SW 1271 (cell line): Measurements from ENCODE around the gene TUBAL3.
"Not testable (repeated sequence)": the region's sequence is repeated elsewhere in the genome, so short reads cannot be mapped to it uniquely, and the experiment has no call there.

Source experiments
- DNase-seq, 2 experiments: peaks; one replicate each; lab custom pipeline; 2025; lab: John Stamatoyannopoulos, UW

TUBAL3 gene

GRCh38 chr10:5423771-5424170 lies 19.1 kb upstream of the TUBAL3 start:
- no peak for DNase-seq

DNA sequence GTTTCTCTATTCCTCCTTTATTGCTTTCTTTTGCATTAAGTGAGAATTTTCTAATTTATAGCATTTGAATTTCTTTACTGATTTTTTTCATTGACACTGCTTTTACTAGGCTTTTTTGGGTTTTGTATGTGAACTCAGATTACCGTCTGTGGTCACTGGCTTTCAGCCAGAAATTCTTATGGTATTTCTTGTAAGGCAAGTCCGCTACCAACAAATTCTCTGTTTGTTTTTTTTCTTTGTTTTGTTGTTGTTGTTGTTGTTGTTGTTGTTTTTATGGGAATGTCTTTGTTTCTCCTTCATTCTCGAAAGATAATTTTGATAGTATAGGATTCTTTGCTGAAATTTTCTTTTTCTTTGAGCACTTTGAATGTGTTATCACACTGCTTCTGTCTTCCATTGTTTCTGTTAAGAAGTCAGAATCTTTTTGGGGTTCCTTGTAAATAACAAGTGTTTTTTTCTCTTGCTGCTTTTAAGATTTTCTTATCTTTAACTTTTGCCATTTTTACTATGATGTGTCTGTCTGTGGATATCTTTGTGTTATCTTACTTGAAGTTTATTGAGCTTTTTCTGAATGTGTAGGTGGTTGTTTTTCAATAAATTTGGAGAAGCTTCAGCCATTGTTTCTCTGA lies 15.0 kb upstream of the TUBAL3 start:
- DNase-seq: no peak

DNA sequence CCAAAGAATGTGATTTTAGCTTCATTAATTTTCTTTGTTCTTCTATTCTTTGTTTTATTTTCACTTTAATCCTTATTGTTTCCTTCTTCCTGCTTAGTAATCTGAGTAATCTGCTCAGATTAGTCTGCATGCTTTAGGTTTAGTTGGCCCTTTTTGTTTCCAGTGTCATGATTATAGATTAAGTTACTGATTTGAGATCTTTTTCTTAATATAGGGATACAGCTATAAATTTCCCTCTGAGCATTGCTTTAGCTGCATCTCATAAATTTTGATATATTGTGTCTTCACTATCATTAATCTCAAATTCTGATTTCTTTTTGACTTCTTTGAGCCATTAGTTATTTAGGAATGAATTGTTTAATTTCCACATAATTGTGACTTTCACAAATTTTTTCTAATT lies 14.0 kb upstream of the TUBAL3 start:
- no peak for DNase-seq

DNA sequence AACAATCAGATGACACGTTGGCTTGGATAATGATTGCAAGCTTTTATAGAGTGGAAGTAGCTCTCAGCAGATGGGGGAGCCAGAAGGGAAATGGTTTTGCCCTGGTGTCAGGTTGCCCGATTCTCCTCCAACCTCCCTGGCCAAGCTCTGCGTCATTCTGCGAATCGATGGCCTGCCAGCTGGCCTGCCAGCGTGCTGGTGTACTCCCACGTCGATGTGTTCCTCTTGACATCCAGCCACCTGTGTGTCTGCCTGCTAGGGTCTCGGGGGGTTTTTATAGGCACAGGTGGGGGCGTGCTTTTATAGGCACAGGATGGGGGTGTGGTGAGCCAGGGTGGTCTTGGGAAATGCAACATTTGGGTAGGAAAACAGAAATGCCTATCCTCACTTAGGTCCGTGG lies 12.4 kb upstream of the TUBAL3 start:
- DNase-seq: no peak

- DNase-seq: peak in 1 of 2 experiments; percentile 17
Measured at GRCh38 chr10:5413012-5413938, 8.6 kb upstream of the TUBAL3 start.

DNA sequence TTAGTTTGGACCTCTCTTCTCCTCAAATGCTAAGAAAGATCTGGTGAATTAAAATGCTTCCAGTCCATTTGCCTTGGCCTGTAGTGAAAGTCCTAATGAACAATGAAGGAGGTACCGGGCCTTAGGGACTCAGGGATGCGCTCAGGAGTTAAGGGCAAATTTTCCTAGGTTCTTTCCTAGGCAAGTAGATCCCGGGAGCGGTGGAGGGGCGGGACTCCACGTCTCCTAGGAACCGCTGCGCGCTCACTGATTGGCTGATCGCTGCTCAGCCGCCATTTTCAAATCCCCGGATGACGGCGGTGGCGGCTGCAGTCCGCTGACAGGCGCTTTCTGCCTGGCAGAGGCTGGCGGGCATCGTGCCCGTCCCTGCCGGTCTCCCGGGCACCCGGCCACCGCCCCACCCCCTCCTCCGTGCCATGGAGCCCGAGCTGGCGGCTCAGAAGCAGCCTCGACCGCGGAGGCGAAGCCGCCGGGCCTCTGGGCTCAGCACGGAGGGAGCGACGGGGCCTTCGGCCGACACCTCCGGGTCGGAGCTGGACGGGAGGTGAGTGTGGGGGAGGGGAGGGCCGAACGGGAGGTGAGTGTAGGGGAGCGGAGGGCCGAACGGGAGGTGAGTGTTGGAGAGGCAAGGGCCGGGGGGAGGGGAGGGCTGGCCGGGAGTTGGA lies 7.8 kb upstream of the TUBAL3 start, which contains the start of gene NET1:
TSS of gene NET1 (plus strand) at position 281 of the 665 bp plus-strand sequence. CDS start at position 417, 136 bp downstream.
- peak; percentile 14 to 81 for DNase-seq

DNA sequence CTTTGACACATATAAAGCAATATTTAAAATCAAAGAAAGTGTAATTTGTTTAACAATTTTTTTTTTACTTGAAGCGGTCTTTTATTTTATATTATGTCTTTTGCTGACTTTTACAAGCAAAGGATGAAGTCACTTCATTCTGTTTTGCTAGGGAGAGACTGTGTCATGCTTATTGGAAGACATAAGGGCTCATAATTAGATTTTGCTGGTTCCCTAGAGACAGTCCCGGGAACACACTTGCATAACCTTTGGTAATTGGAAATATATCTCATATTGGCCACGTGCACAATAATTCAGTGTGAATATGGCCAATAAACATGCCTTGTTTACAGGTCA lies 7.3 kb upstream of the TUBAL3 start:
- no peak for DNase-seq

GRCh38 chr10:5410787-5411186 lies 6.2 kb upstream of the TUBAL3 start:
- DNase-seq: not testable (repeated sequence)

- DNase-seq: no peak
Measured at GRCh38 chr10:5406918-5407317, 2.3 kb upstream of the TUBAL3 start.

- DNase-seq: no peak
Measured at GRCh38 chr10:5402798-5403197, 1.8 kb downstream of the TUBAL3 start.

DNA sequence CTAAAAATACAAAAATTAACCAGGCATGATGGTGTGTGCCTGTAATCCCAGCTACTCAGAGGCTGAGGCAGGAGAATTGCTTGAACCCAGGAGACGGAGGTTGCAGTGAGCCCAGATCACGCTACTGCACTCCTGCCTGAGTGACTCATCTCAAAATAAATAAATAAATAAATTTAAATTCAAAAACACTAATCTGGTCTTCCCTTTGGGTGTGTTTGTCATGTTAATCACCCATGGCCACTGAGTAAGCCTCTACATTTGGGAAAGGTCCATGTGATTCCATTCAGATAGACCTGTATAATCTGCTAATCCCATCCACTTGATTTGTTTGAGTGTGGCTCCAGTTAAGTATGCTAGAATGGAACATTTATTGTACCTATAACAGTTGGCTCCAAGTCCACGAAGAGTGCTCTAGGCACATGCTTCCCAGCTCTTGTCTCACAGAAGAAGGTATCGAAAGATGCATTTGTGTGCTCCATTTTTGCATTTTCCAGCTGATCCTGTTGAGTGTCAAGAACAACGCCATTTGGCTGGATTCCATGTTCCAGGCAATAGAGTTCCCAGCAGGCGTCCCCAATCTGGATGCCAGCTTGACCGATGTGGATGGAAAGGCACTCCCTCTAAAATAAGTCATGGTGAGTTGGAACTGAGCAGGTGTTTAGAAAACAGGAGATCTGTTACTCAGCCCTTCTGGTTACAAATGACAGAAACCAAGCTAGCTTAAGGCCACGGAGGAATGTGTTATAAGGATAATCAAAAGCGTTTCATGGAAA lies 4.0 kb downstream of the TUBAL3 start:
- DNase-seq: no peak

DNA sequence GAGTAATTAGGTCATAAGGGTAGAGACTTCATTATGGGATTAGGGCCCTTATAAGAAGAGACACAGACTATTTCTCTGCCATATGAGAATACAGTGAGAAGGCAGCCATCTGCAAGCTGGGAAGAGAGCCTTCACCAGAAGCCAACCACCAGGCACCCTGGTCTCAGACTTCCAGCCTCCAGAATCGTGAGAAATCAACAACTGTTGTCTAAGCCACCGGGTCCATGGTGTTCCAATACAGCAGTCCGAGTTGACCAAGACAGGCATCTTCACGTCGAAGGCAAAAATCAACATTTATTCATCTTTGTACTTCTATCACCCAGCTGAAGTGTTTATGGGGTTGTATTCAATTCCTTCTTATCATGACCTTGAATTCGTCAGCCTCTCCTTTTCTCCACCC lies 5.3 kb downstream of the TUBAL3 start:
- no peak for DNase-seq

DNA sequence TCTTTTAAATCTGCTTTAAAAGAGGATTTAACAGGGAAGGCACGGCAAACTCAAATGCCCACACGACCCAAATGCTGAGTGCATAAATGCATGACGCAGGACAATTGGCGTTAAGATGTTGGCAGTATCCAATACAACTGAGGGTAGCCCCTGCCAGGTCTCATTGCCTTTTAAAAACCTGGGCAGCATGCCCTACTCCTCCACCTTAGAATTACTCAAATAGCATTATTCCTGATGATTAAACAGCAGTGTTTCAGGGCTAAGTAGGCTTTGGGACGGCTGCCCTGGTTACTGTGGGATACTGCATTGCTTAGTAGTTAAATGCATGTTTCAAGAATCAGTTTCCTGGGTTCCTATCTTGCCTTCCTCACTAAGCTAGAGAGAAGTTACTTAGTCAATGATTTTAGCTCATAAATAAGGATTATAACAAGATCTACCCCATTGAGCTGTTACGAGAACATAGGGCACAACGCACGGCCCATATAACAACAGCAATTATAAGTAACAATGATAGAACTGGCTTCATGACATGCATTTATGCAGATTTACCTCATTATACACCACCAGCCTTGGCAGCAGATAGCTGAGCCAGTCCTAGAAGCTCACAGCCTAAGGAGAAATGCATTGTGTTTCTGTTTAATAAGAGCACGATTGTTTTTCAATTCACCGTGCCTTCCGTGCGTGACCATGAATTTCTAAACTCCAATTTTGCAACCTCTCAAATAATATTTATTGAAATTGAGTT lies 7.9 kb downstream of the TUBAL3 start:
- no peak for DNase-seq

DNA sequence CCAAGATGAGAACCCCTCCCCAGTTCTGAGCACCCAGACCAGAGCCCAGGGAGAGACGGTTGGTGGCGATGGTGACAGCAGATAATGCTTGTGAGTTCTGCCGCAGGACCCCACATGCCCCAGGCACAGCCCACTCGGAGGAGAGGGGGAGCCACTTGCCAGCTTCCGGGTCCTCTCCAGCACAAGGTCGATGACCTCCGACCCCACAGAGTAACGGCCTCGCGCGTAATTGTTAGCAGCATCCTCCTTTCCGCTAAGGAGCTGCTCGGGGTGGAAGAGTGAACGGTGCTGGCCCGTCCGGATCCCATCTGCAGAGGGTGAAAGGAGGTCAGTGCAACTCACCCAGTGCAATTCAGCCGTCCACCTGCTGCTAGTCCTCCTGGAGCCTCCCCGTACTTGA lies 9.5 kb downstream of the TUBAL3 start:
- no peak for DNase-seq

GRCh38 chr10:5393529-5393928 lies 11.1 kb downstream of the TUBAL3 start:
- DNase-seq: no peak

GRCh38 chr10:5391790-5392189 lies 12.8 kb downstream of the TUBAL3 start:
- no peak for DNase-seq

- no peak for DNase-seq
Measured at GRCh38 chr10:5390607-5391205, 13.9 kb downstream of the TUBAL3 start.

- no peak for DNase-seq
Measured at GRCh38 chr10:5387169-5387568, 17.5 kb downstream of the TUBAL3 start.

- no peak for DNase-seq
Measured at GRCh38 chr10:5385224-5385623, 19.4 kb downstream of the TUBAL3 start.

GRCh38 chr10:5381187-5381586 lies 23.4 kb downstream of the TUBAL3 start:
- no peak for DNase-seq

- not testable (repeated sequence) for DNase-seq
Measured at GRCh38 chr10:5380395-5380794, 24.2 kb downstream of the TUBAL3 start.
